ENCODE data around the gene CCDC181. TPM values are rescaled to one million over a fixed set of nuclear protein-coding genes. Genes with fewer than 3 reads are reported as not detected.

Gene CCDC181
- total and polyA plus RNA-seq, 2 donors (not counting 1 experiment from before 2014, with no cell fraction given), result not detected

DNA sequence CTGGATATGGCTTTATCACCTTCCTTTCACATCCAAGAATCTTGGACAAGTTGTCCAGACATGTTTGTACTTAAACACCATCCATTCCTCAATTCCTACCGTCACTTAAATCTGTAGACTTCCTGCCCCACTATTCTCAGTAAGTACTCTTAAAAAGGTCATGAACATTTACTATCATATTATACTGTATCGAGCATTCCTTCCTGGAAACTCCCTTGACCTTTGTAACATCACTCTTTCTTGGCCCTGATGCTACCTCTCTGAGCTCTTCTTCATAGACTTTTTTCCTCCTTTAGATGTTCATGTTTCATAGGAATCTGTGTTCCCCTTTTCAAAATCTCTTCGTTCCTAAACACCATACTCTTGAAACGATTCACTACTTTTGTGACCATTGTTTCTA lies 43.8 kb downstream of the CCDC181 start:
- H3K27ac Mint-ChIP-seq, result no peak overlapping the region
- peaks cover 19 to 50% of the 10 kb centered on the region in 2 experiments for H3K36me3 ChIP-seq (replicated peaks in 1 of 2; ENCODE audit: control extremely low read depth in 1 of 2, control insufficient read depth in 1 of 2, extremely low read depth in 1 of 2, insufficient read depth in 2 of 2, low read length in 1 of 2)

DNA sequence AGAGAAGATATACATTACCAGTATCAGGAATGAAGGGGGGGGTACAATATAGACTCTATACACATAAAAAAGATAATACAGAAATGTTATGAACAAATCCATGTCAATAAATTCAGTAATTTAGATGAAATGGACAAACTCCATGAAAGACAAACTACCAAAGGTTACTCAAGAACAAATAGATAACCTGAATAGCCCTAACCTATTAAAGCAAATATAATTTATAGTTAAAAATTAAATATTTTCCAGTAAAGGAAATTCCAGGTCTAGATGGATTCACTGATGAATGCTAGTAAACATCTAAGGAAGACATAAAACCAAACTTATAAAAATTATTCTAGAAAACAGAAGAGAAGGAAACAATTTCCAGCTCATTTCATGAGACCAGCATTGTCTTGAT lies 46.1 kb downstream of the CCDC181 start:
- intact Hi-C loops (cut with micrococcal nuclease), result no loop called here
- Histone ChIP-seq H3K79me2 (ENCODE audit: control insufficient read depth, insufficient read depth, low read length) (no peaks in the 10 kb centered on the region), H4K20me1 (ENCODE audit: control insufficient read depth, insufficient read depth, low read length, poor library complexity, severe bottlenecking) (no peaks in the 10 kb centered on the region), H3K9ac (ENCODE audit: low read length) (no peak overlapping the region), H3K4me3 (ENCODE audit: control extremely low read depth in 1 of 5, extremely low read depth in 1 of 5, insufficient read depth in 1 of 5, low read depth in 2 of 5, low read length in 4 of 5) (no peak overlapping the region), H3K4me1 (ENCODE audit: control insufficient read depth in 2 of 2, insufficient read depth in 2 of 2, low read length in 2 of 2) (no peaks in the 10 kb centered on the region), H3K27me3 (replicated peaks in 1 of 4; ENCODE audit: control extremely low read depth in 1 of 4, control insufficient read depth in 3 of 4, insufficient read depth in 4 of 4, low read length in 3 of 4) (no peaks in the 10 kb centered on the region), H3K4me2 (replicated peaks; ENCODE audit: low read depth, low read length, poor library complexity, severe bottlenecking) (no peak overlapping the region), H3K27ac (ENCODE audit: low read length in 2 of 2) (no peak overlapping the region), H3K36me3 (replicated peaks in 1 of 2; ENCODE audit: control extremely low read depth in 1 of 2, control insufficient read depth in 1 of 2, extremely low read depth in 1 of 2, insufficient read depth in 2 of 2, low read length in 1 of 2) (peaks cover 18 to 52% of the 10 kb centered on the region in 2 experiments), H2AFZ (ENCODE audit: insufficient read depth, low read depth, low read length, poor library complexity, severe bottlenecking) (no peak overlapping the region), H3K9me3 (ENCODE audit: control extremely low read depth in 1 of 3, control insufficient read depth in 2 of 3, insufficient read depth in 1 of 3, low read length in 2 of 3) (no peaks in the 10 kb centered on the region)
- Mint-ChIP-seq H3K9me3 (ENCODE audit: insufficient read depth) (no peaks in the 10 kb centered on the region), H3K27me3 (no peaks in the 10 kb centered on the region), H3K4me3 (no peak overlapping the region), H3K27ac (no peak overlapping the region), H3K4me1 (no peaks in the 10 kb centered on the region)
- ATAC-seq (ENCODE audit: low read depth), result no peak
- ChIA-PET POLR2A (no interaction called here), CTCF (interaction anchor here (1.6 kb wide), 1 partner anchor 33 kb away, joined by 4 read pairs; no protein-coding TSS in a partner anchor)
- DNase-seq, result no peak
- TF ChIP-seq, protein P1, sequence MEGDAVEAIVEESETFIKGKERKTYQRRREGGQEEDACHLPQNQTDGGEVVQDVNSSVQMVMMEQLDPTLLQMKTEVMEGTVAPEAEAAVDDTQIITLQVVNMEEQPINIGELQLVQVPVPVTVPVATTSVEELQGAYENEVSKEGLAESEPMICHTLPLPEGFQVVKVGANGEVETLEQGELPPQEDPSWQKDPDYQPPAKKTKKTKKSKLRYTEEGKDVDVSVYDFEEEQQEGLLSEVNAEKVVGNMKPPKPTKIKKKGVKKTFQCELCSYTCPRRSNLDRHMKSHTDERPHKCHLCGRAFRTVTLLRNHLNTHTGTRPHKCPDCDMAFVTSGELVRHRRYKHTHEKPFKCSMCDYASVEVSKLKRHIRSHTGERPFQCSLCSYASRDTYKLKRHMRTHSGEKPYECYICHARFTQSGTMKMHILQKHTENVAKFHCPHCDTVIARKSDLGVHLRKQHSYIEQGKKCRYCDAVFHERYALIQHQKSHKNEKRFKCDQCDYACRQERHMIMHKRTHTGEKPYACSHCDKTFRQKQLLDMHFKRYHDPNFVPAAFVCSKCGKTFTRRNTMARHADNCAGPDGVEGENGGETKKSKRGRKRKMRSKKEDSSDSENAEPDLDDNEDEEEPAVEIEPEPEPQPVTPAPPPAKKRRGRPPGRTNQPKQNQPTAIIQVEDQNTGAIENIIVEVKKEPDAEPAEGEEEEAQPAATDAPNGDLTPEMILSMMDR (IDR thresholded peaks at IDR 0.05), result no peak
- TF ChIP-seq EZH2 (IDR thresholded peaks at IDR 0.05; ENCODE audit: borderline replicate concordance, insufficient read depth, low read depth, low read length, poor library complexity, severe bottlenecking), result no peak

More for the DNA sequence above, 43.8 kb downstream of the CCDC181 start:
- DNase-seq, result no peak
- ChIA-PET CTCF (no interaction called here), POLR2A (no interaction called here)
- no peaks in the 10 kb centered on the region for H3K79me2 ChIP-seq (ENCODE audit: control insufficient read depth, insufficient read depth, low read length)
- intact Hi-C loops (cut with micrococcal nuclease), result no loop called here
- no peak for ATAC-seq (ENCODE audit: low read depth)
- H3K4me3 Mint-ChIP-seq, result no peak overlapping the region
- no peaks in the 10 kb centered on the region for H3K27me3 ChIP-seq (replicated peaks in 1 of 4; ENCODE audit: control extremely low read depth in 1 of 4, control insufficient read depth in 3 of 4, insufficient read depth in 4 of 4, low read length in 3 of 4)
- H3K9ac ChIP-seq (ENCODE audit: low read length), result no peak overlapping the region
- no peak overlapping the region for H3K4me3 ChIP-seq (ENCODE audit: control extremely low read depth in 1 of 5, extremely low read depth in 1 of 5, insufficient read depth in 1 of 5, low read depth in 2 of 5, low read length in 4 of 5)
- H3K9me3 ChIP-seq (ENCODE audit: control extremely low read depth in 1 of 3, control insufficient read depth in 2 of 3, insufficient read depth in 1 of 3, low read length in 2 of 3), result no peaks in the 10 kb centered on the region
- no peak overlapping the region for H3K4me2 ChIP-seq (replicated peaks; ENCODE audit: low read depth, low read length, poor library complexity, severe bottlenecking)
- H4K20me1 ChIP-seq (ENCODE audit: control insufficient read depth, insufficient read depth, low read length, poor library complexity, severe bottlenecking), result no peaks in the 10 kb centered on the region
- no peaks in the 10 kb centered on the region for H3K27me3 Mint-ChIP-seq
- H2AFZ ChIP-seq (ENCODE audit: insufficient read depth, low read depth, low read length, poor library complexity, severe bottlenecking), result no peak overlapping the region
- TF ChIP-seq, protein P1 (IDR thresholded peaks at IDR 0.05), result no peak
- TF ChIP-seq EZH2 (IDR thresholded peaks at IDR 0.05; ENCODE audit: borderline replicate concordance, insufficient read depth, low read depth, low read length, poor library complexity, severe bottlenecking), result no peak
- no peaks in the 10 kb centered on the region for H3K4me1 ChIP-seq (ENCODE audit: control insufficient read depth in 2 of 2, insufficient read depth in 2 of 2, low read length in 2 of 2)
- H3K27ac ChIP-seq (ENCODE audit: low read length in 2 of 2), result no peak overlapping the region
- H3K4me1 Mint-ChIP-seq, result no peaks in the 10 kb centered on the region
- no peaks in the 10 kb centered on the region for H3K9me3 Mint-ChIP-seq (ENCODE audit: insufficient read depth)
- WGBS (ENCODE audit: insufficient coverage), result 82% methylated on average over 1 of the region's 4 CpGs

Data from B cell (primary cell).